ENCODE measurements around the gene PNKP.

DNA sequence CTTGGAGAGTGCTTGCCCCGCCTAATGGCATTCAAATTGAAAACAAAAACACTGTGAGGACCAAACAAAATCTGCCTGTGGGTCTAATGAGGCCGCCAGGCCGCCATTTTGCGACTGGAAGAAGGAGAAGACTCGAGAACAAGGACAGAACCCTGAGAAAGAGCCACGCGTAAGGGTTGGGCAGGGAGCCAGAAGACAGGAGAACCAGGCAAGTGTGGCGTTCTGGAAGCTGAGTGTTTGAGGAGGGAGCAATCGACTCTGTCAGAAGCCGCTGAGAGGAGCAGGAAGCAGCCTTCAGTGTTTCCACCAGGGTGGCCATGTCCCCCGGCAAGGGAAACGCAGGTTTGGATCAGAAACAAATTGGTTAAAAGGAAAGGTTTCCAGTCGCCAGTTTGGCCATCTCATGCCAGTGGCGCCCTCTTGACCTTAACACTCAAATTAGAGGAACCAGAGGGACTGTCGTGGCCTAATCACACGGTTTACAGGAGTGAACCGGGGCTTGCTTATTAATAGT, 26.6 kb downstream of the PNKP start:
- TF ChIP-seq, protein P1, sequence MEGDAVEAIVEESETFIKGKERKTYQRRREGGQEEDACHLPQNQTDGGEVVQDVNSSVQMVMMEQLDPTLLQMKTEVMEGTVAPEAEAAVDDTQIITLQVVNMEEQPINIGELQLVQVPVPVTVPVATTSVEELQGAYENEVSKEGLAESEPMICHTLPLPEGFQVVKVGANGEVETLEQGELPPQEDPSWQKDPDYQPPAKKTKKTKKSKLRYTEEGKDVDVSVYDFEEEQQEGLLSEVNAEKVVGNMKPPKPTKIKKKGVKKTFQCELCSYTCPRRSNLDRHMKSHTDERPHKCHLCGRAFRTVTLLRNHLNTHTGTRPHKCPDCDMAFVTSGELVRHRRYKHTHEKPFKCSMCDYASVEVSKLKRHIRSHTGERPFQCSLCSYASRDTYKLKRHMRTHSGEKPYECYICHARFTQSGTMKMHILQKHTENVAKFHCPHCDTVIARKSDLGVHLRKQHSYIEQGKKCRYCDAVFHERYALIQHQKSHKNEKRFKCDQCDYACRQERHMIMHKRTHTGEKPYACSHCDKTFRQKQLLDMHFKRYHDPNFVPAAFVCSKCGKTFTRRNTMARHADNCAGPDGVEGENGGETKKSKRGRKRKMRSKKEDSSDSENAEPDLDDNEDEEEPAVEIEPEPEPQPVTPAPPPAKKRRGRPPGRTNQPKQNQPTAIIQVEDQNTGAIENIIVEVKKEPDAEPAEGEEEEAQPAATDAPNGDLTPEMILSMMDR (IDR thresholded peaks at IDR 0.05): no peak
- TF ChIP-seq POLR2AphosphoS5 (IDR thresholded peaks at IDR 0.05; ENCODE audit: insufficient read depth in 1 of 2, low read depth in 1 of 2): no peak
